ENCODE data around the gene HNRNPLL.

The HNRNPLL gene

GRCh38 chr2:38527338-38528007, 75.3 kb downstream of the HNRNPLL start:
- DNase-seq (ENCODE audit: low spot score) = no peak

- no peak for DNase-seq (ENCODE audit: low spot score)
These were observed 76.5 kb downstream of the HNRNPLL start for GRCh38 chr2:38526195-38526594.

- no peak for DNase-seq (ENCODE audit: low spot score)
These were observed 78.1 kb downstream of the HNRNPLL start for GRCh38 chr2:38524580-38524979.

GRCh38 chr2:38523728-38524437, 78.8 kb downstream of the HNRNPLL start:
- DNase-seq (ENCODE audit: low spot score) = no peak

- no peak for DNase-seq (ENCODE audit: low spot score)
These were observed 79.9 kb downstream of the HNRNPLL start for GRCh38 chr2:38522754-38523349.

GRCh38 chr2:38521835-38522234, 80.9 kb downstream of the HNRNPLL start:
- DNase-seq (ENCODE audit: low spot score) = no peak

GRCh38 chr2:38517284-38517683, 85.4 kb downstream of the HNRNPLL start:
- DNase-seq (ENCODE audit: low spot score) = no peak

GRCh38 chr2:38516526-38516925, 86.2 kb downstream of the HNRNPLL start:
- DNase-seq (ENCODE audit: low spot score) = no peak

GRCh38 chr2:38516122-38516521, 86.6 kb downstream of the HNRNPLL start:
- DNase-seq (ENCODE audit: low spot score) = no peak

GRCh38 chr2:38515155-38516074, 87.3 kb downstream of the HNRNPLL start:
- DNase-seq (ENCODE audit: low spot score) = no peak

- DNase-seq (ENCODE audit: low spot score) = no peak
These were observed 88.0 kb downstream of the HNRNPLL start for GRCh38 chr2:38514603-38515154.

GRCh38 chr2:38512211-38512610, 90.5 kb downstream of the HNRNPLL start:
- no peak for DNase-seq (ENCODE audit: low spot score)

Measured in hematopoietic multipotent progenitor cell treated with erythropoietin and hydrocortisone succinate and interleukin-3 and kit ligand, for 17 days (in vitro differentiated cells).